ENCODE data around the gene MNDA.

MNDA gene

GRCh38 chr1:158830904-158831507 lies at the start of gene MNDA:
TSS of gene MNDA (plus strand) at chr1:158831351. CDS start at chr1:158842154, 10,803 bp downstream.
- peak; percentile 94 to 95 for DNase-seq

DNA sequence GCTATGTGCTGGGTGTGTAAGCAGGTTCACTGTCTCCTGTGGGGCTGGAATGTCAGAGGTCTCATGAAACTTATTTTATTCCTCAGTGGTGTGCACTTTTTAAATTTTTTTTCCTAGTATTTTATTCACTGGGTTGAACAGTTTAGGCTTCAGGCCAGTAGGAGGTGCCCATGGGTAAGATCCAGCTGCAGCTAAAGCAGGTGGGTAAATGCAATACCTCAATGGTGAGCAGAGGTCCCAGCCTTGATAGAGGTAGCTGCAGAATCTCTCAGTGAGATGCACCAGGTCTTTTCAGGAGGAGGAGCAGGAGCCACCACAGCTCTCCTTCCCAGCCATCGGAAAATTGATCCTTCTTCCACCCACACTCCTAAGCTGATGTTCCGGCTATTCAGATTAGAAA lies 37.5 kb upstream of the MNDA start:
- peak; percentile 22 to 39 for DNase-seq

DNA sequence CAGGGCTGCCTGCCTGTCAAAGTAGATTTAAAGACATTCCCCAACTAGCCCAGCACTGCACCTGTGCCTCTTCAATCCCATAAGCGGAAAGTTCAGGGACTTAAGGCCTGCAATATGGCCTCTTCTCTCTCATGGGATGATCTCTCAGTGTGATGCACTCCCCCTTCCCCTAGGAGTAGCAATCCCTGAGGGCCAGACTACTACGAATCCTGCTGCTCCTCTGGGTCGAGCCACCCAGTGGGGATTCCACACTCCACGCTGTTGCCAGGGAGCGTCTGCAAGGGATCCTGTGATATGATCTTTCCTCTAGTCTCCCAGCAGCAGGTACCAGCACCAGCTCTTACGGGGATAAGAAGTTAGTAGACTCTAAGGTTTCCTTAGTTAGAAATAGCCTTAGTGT lies 36.9 kb upstream of the MNDA start:
- no peak for DNase-seq

- peak; percentile 22 to 23 for DNase-seq
Observed at GRCh38 chr1:158798531-158798930, 32.6 kb upstream of the MNDA start.

DNA sequence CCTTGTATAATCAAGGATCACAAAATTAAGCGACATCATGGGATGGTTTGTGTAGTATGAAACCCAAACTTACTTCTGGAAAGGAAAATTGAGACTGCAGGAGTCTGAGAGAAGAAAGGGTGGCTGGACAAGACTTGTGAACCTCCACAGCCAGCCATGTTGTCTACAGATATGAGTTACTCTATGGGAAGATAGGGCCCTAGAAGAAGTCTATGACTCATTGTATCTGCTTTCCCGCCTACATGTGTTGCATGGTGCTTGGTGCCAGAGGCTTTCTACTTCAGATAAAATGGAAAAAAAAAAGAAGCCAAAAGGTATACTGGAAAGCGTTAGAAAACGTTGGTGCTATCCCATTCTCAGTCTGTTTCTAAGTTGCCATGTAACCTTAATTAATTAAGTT lies 31.5 kb upstream of the MNDA start:
- DNase-seq, result no peak

GRCh38 chr1:158800526-158800925 lies 30.6 kb upstream of the MNDA start:
- DNase-seq, result peak; percentile 19 to 43

GRCh38 chr1:158801396-158801795 lies 29.8 kb upstream of the MNDA start:
- peak in 1 of 2 experiments; percentile 2 for DNase-seq

DNA sequence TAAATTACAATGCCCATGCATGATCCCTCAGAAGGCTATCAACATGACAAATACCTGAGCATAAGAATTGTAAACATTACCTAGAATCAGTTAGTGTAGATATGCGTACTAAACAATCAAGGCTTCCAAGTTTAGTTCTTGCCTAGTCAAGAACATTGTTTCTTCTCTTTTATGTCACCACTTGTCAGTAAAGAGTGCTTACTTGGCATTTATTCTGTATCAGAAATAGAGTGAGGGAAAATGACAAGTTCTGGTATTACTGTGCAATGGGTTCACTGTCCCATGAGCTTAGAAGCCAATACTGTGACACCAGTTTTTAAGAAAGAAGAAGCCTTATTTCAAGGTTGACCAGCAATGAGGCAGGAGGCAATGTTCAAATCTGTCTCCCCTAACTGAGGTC lies 27.5 kb upstream of the MNDA start:
- DNase-seq, result no peak

- no peak for DNase-seq
Observed at GRCh38 chr1:158806916-158807536, 24.1 kb upstream of the MNDA start.

DNA sequence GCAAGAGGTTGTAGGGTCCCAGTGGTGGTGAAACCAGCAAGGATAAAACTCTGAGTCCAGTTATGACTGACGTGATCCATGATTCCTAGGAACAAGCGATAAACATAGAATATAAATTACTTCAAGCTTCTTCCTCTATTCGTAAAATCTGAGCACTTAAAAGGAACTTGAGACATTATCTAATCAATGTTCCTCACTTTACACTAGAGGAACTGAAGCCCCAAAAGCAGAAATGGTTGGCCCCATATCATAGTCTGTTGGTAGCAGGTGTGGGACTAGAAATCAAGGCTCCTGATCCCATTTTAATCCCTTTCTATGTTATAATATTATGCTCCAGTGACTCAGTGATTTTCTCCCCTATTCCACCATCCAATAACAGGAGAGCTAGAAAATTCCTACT lies 21.9 kb upstream of the MNDA start:
- peak; percentile 66 to 74 for DNase-seq

DNA sequence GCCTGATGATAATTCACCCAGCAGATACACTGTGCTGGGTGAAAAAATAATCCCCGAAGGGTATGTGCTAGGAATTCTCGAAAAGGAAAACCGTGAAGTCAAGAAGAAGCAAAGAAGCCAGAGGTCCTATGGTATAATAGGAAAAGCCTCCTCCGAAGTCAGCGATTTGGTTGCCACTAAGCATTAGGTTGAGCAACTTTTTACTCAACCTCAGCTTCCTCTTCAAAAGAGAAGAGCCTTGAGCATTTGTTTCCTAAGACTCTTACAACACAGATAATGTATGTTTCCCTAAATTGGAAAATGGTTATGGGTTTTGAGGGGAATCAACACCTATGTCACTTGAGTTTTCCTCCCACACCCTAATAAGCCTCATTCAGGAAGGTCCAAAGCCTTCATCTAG lies 21.3 kb upstream of the MNDA start:
- peak; percentile 81 to 92 for DNase-seq

GRCh38 chr1:158810311-158810710 lies 20.8 kb upstream of the MNDA start:
- DNase-seq, result peak; percentile 67 to 69

GRCh38 chr1:158812336-158812735 lies 18.8 kb upstream of the MNDA start:
- no peak for DNase-seq

GRCh38 chr1:158813164-158813563 lies 18.0 kb upstream of the MNDA start:
- peak; percentile 39 to 48 for DNase-seq

DNA sequence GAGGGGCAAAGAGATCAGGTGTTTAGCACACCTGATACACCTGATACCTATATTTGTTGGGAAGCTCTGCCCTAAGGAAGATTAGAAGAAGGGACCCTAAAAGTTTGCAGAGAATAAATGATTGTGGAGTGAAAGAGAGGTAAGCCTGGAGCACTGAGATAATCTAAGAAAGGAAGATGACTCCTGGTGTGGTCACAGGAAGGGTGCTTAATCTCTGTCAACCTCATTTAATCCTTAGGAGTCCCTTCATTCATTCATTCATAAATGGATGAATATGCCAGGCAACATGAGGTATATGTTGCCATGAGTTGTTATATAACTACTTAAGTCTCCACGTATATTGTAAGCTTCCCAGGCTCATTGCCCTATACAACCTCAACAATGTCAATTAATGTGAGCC lies 16.2 kb upstream of the MNDA start:
- no peak for DNase-seq

DNA sequence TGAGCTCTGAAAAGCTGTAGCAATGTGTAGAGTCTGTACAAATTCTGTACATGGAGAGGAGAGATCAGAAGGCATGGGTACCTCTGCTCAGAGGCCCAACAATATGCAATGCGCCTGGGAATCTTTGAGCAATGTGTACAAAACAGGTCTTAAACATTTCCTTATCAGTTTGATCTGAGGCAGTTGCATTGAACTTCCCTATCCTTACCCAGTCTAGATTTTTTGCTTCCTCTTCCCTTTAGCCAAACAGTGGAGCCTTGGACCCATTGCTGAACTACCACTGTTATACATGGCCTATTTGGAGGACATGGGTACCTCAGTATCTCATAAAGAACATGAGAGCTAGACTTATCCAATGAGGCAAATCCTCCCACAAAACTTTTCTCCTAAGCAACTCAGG lies 12.6 kb upstream of the MNDA start:
- peak; percentile 73 to 78 for DNase-seq

- DNase-seq, result no peak
Observed at GRCh38 chr1:158818975-158819431, 12.1 kb upstream of the MNDA start.

DNA sequence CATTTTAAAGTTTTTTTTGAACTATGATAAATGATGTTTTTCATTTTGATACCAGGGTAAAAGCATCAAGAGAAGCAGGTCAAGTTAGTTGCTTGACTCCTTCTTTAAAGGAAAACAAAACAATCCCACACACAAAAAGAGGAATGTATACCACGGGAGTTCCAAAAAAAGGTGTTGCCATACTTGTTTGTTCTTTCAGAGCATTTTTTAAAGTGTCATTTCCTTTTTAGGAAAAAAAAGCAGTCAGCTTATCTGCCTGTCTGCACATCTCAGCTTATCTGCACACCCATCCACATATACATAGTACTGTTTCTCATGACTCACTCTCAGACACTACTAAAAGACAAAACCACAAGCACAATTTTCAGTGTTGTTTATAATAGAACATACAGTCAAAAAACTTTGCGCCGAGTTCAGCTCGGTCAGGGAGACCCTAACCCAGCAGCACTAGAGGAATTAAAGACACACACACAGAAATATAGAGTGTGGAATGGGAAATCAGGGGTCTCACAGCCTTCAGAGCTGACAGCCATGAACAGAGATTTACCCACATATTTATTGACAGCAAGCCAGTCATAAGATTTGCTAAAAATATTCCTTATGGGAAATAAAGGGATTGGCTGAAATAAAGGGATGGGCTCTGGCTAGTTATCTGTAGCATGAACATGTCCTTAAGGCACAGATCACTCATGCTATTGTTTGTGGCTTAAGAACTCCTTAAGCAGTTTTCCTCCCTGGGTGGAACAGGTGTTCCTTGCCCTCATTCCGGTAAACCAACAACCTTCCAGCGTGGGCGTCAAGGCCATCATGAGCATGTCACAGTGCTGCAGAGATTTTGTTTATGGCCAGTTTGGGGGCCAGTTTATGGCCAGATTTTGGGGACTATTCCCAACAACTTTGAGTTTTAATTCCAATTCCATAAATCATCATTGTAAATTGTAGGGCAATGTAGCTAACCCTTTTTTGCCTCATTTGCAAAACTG lies 11.4 kb upstream of the MNDA start:
- no peak for DNase-seq

DNA sequence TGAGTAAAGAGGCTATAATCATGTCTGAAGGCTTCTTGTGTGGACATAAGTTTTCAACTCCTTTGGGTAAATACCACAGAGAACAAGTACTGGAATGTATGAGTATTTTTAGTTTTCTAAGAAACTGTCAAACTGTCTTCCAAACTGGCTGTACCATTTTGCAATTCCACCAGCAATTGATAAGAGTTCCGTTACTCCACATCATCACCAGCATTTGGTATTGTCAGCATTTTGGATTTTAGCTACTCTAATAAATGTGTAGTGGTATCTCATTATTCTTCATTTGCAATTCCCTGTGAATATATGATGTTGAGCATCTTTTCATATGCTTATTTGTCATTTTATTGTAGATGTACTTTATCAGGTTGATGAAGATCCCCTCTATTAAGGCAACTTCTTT lies 9.4 kb upstream of the MNDA start:
- DNase-seq, result no peak

- DNase-seq, result no peak
Observed at GRCh38 chr1:158830074-158830677, 975 bp upstream of the MNDA start.

DNA sequence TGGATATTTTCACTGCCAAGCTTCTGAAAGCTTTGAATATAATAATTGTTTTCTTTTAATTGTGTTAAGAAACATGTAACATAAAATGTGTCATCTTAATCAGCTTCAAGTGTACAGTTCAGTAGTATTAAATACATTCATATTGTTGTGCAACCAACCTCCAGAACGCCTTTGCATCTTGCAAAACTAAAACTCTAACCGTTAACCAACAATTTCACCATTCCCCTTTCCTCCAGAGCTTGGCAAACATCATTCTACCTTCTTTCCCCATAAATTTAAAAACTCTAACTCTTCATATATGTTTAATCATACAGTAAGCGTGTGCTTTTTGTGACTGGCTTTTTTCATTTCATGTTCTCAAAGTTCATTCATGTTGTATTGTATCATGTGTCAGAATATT lies 2.1 kb downstream of the MNDA start:
- DNase-seq, result peak; percentile 88 to 91

DNA sequence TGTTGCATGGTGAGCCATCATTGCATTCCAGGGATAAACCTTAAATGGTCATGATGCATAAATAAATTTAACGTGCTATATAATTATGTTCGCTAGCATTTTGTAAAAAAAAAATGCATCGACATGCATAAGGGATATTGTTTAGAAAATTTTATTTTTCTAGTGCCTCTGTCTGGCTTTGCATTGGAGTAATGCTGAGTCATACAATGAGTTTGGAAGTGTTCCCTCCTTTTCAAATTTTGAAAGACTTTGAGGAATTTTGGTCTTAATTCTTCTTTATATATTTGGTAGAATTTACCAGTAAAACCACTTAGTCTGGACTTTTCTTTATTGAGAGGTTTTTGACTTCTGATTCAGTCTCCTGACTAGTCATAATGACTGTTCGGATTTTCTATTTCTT lies 4.9 kb downstream of the MNDA start:
- DNase-seq, result no peak

GRCh38 chr1:158838660-158839059 lies 7.5 kb downstream of the MNDA start:
- no peak for DNase-seq

Measured in AML-193 (cell line).